ENCODE results near the gene SMIM35.

The SMIM35 gene

DNA sequence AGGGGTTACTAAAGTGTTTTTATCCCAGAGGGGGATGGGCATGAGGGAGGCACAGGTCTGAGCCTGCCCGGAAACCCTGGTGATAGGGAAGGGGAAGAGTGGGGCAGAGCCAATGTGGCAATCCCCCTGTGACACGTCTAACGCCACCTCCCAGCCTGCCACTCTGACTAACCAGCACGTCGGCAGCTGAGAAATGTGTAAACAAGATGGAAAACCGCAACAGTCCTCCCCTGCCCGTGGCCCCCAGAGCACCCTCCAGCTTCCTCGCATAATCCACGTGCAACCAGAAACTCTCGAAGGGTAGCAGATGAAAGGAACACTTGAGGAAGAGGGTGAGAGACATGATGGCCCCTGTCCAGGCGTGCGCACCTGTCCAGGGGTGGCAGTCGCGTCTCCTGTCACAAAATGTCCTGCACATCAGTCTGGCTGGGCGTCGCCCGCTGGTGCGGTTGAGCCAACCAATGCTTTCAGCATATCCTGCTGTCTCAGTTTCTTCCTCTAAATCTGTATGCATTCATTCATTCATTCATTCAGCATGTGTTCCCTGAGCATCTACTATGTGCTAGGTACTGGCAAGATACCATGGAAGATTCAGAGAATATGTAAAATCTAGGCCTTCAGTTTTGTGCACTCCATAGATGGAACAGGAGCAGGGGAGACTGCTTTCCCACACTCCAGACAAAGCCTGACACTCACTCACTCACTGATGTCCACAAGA is 5.4 kb downstream of the SMIM35 start:
- TF ChIP-seq, protein P1, sequence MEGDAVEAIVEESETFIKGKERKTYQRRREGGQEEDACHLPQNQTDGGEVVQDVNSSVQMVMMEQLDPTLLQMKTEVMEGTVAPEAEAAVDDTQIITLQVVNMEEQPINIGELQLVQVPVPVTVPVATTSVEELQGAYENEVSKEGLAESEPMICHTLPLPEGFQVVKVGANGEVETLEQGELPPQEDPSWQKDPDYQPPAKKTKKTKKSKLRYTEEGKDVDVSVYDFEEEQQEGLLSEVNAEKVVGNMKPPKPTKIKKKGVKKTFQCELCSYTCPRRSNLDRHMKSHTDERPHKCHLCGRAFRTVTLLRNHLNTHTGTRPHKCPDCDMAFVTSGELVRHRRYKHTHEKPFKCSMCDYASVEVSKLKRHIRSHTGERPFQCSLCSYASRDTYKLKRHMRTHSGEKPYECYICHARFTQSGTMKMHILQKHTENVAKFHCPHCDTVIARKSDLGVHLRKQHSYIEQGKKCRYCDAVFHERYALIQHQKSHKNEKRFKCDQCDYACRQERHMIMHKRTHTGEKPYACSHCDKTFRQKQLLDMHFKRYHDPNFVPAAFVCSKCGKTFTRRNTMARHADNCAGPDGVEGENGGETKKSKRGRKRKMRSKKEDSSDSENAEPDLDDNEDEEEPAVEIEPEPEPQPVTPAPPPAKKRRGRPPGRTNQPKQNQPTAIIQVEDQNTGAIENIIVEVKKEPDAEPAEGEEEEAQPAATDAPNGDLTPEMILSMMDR (IDR thresholded peaks at IDR 0.05; ENCODE audit: insufficient read depth, low read depth, low read length, missing control alignments) = no peak
- no peak overlapping the region for H3K4me3 ChIP-seq (ENCODE audit: low read length)
- peak; percentile 74 for DNase-seq (ENCODE audit: low read depth)

DNA sequence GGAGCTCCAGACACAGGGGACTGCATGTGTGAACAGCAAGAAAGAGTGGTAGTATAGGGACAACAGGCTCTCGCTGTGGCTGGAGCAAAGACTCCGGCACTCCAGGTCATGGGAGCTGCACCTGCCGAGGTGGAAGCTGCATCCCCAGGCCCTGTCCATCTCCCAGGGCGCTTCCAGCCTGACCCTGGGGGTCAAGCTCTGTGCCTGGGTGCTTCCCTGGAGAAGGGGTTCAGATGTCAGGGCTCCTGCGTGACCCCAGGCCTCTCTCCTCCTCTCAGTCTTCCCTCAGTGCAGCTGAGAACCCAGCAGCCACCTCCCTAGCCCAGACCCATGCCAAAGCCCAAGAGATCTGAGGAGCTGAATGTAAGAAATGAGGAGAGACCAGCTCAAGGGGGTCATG is 6.5 kb downstream of the SMIM35 start:
- no peak overlapping the region for H3K4me3 ChIP-seq (ENCODE audit: low read length)
- TF ChIP-seq, protein P1 (IDR thresholded peaks at IDR 0.05; ENCODE audit: insufficient read depth, low read depth, low read length, missing control alignments) = no peak
- no peak for DNase-seq (ENCODE audit: low read depth)

DNA sequence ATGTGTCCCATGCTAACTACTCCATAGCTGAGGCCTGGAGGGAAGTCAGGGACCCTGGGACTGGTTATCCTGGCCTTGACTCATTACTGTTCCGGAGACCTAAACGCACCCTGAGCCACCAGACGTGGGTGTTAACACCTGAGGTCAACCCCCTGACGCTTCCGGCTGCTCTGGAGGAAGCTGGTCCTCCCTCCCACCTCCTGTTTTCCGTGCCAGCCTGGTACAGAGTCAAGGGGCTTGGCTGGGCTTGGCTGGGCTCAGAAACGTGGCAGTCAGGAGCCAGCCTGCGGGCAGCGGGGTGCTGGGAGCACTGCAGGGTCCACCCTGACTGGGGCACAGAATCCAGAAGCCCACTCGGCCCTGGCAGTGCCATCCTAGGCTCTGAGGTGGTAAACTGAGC is 7.3 kb downstream of the SMIM35 start:
- no peak for DNase-seq (ENCODE audit: low read depth)
- TF ChIP-seq, protein P1 (IDR thresholded peaks at IDR 0.05; ENCODE audit: insufficient read depth, low read depth, low read length, missing control alignments) = no peak
- no peak overlapping the region for H3K4me3 ChIP-seq (ENCODE audit: low read length)

DNA sequence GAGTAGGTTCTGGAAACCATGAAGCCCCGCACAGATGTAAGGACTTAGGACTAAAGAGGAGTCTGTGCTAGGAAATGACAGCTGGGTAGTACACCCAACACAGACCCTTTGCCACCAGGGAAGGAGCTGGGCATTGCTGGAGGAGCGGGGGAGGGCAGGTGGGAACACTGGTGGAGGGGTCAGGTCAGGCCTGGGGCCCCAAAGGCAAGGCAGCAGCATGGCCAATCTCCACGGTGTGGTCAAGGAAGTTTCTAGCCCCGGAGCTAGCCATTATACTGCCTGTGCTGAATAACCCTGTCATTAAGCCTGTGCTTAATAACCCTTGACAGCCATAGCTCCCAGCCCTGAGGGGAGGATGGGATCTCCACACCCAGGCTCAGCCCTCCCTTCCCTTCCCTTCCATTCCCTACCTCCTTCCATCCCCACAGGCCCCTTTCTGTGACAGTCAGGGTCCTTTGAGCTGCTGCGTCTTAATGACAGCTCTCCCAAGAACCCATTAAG is 7.8 kb downstream of the SMIM35 start:
- H3K4me3 ChIP-seq (ENCODE audit: low read length) = no peak overlapping the region
- TF ChIP-seq, protein P1 (IDR thresholded peaks at IDR 0.05; ENCODE audit: insufficient read depth, low read depth, low read length, missing control alignments) = no peak
- DNase-seq (ENCODE audit: low read depth) = no peak

DNA sequence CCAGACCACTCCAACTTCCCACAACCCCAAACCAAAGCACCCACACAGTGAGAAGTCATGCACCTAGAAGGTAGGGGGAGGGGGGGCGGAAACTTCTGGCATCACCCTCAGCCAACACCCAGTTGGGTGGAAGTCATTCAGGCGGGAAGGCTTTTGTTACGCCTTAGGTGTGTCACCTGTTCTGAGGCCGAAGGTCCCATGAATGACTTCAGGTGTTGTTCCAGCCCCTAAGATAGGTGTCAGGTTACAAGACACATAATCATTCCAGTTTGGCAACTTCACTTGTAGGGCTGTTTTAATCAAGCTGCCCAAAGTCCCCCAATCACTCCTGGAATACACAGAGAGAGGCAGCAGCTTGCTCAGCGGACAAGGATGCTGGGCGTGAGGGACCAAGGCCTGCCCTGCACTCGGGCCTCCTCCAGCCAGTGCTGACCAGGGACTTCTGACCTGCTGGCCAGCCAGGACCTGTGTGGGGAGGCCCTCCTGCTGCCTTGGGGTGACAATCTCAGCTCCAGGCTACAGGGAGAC is 9.9 kb downstream of the SMIM35 start, which contains the start of gene TMPRSS4:
Gene TMPRSS4, plus strand, starts transcription at position 325 of the 528 bp plus-strand sequence. CDS start 225 bp downstream, outside the sequence.
- TF ChIP-seq, protein P1 (IDR thresholded peaks at IDR 0.05; ENCODE audit: insufficient read depth, low read depth, low read length, missing control alignments) = no peak
- DNase-seq (ENCODE audit: low read depth) = peak; percentile 94
- peak within 1 kb of the TSS; percentile 45 for H3K4me3 ChIP-seq (ENCODE audit: low read length)

DNA sequence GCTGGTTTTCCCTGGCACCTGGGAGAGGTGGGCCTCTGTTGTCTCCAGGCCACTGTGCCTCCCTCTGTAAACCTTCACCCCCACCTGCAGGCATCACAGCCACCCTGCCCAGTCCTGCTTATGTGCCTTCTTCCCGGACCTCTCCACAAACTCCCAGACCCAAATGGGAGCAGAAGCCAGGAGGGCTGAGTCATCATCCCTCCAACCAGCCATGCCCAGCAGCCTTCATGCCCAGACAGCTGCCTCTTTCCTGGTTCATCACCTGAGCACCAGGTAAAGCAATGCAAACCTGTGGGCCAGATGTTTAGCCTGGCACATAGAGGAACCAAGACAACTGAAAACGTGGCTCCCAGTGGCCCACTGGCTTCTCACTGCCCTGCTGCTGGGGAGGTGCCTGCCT is 12.0 kb downstream of the SMIM35 start:
- DNase-seq (ENCODE audit: low read depth) = peak; percentile 96
- no peak overlapping the region for H3K4me3 ChIP-seq (ENCODE audit: low read length)
- TF ChIP-seq, protein P1 (IDR thresholded peaks at IDR 0.05; ENCODE audit: insufficient read depth, low read depth, low read length, missing control alignments) = no peak

Data from epithelial cell of esophagus (primary cell).